ENCODE results near the gene KCNMA1. TPM values are rescaled to one million over a fixed set of nuclear protein-coding genes. Genes with fewer than 3 reads are reported as not detected.
A peak's percentile ranks its signal among the peaks of the same experiment; 100 is the strongest.

Gene KCNMA1
- total RNA-seq, 4 donors from 2014 or later = 68.4 to 170 (median 119) TPM

- peak overlapping the region in 3 of 4 donors; percentile 51 to 75 (median 66) for H3K27ac ChIP-seq
- WGBS, 2 donors (ENCODE audit: low coverage in 1 of 2) = 25 to 58% methylated on average over 2 of the region's 2 CpGs
- no peak for DNase-seq
- H3K27me3 ChIP-seq = no peaks in the 10 kb centered on the region
- peaks cover 0 to 9% (median 2%) of the 10 kb centered on the region in 4 donors for H3K4me1 ChIP-seq
- in situ Hi-C loops (cut with MboI; ENCODE audit: low pct_ligation_motif_present in 1 of 4, low pct_unique_long_range_greater_than_20kb in 1 of 4, low sequenced_read_pairs in 3 of 4) = no loop called here
- no peaks in the 10 kb centered on the region for H3K9me3 ChIP-seq
- H3K36me3 ChIP-seq = no peaks in the 10 kb centered on the region
- intact Hi-C loops (cut with DNase I; ENCODE audit: low total_unique reads) = no loop called here
- TF ChIP-seq POLR2AphosphoS5 (IDR thresholded peaks at IDR 0.05) (no peak), POLR2A (IDR thresholded peaks at IDR 0.05) (no peak), EP300 (IDR thresholded peaks at IDR 0.05; ENCODE audit: low read depth) (no peak)
- TF ChIP-seq, protein P1, sequence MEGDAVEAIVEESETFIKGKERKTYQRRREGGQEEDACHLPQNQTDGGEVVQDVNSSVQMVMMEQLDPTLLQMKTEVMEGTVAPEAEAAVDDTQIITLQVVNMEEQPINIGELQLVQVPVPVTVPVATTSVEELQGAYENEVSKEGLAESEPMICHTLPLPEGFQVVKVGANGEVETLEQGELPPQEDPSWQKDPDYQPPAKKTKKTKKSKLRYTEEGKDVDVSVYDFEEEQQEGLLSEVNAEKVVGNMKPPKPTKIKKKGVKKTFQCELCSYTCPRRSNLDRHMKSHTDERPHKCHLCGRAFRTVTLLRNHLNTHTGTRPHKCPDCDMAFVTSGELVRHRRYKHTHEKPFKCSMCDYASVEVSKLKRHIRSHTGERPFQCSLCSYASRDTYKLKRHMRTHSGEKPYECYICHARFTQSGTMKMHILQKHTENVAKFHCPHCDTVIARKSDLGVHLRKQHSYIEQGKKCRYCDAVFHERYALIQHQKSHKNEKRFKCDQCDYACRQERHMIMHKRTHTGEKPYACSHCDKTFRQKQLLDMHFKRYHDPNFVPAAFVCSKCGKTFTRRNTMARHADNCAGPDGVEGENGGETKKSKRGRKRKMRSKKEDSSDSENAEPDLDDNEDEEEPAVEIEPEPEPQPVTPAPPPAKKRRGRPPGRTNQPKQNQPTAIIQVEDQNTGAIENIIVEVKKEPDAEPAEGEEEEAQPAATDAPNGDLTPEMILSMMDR (IDR thresholded peaks at IDR 0.05) = no peak
- H3K4me3 ChIP-seq = no peak overlapping the region
Observed at GRCh38 chr10:77309509-77309908, 328.1 kb downstream of the KCNMA1 start.

DNA sequence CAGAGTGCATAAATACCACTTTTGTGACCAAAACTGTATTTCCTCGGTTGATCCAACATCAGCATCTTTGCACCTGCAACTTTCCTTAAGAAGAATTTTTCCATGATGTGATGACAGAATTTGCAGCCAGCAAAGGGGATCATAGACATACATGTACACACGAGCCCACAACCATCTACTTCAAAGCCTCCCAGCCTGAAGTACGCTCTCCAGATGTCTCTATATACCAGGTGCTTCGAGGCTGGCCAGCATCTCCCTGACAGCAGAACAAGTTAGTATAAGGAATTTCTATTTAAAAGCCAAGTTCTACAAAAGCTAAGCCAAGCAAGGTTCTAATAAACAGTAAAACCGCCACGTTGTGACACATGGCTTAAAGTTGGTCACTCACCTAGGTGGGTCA lies 328.5 kb downstream of the KCNMA1 start:
- DNase-seq = no peak
- WGBS, 2 donors (ENCODE audit: low coverage in 1 of 2) = 75% methylated on average over 2 to 6 of the region's 6 CpGs
- intact Hi-C loops (cut with DNase I; ENCODE audit: low total_unique reads) (no loop called here), in situ Hi-C loops (cut with MboI; ENCODE audit: low pct_ligation_motif_present in 1 of 4, low pct_unique_long_range_greater_than_20kb in 1 of 4, low sequenced_read_pairs in 3 of 4) (no loop called here)
- H3K27me3 ChIP-seq = no peaks in the 10 kb centered on the region
- H3K4me1 ChIP-seq = peaks cover 0 to 9% (median 2%) of the 10 kb centered on the region in 4 donors
- TF ChIP-seq, protein P1 (IDR thresholded peaks at IDR 0.05) = no peak
- TF ChIP-seq POLR2A (IDR thresholded peaks at IDR 0.05) (no peak), EP300 (IDR thresholded peaks at IDR 0.05; ENCODE audit: low read depth) (no peak), POLR2AphosphoS5 (IDR thresholded peaks at IDR 0.05) (peak in 2 of 3 donors; percentile 43 to 65)
- H3K27ac ChIP-seq = peak overlapping the region in 3 of 4 donors; percentile 51 to 75 (median 66)
- no peaks in the 10 kb centered on the region for H3K36me3 ChIP-seq
- no peak overlapping the region for H3K4me3 ChIP-seq
- H3K9me3 ChIP-seq = no peaks in the 10 kb centered on the region

DNA sequence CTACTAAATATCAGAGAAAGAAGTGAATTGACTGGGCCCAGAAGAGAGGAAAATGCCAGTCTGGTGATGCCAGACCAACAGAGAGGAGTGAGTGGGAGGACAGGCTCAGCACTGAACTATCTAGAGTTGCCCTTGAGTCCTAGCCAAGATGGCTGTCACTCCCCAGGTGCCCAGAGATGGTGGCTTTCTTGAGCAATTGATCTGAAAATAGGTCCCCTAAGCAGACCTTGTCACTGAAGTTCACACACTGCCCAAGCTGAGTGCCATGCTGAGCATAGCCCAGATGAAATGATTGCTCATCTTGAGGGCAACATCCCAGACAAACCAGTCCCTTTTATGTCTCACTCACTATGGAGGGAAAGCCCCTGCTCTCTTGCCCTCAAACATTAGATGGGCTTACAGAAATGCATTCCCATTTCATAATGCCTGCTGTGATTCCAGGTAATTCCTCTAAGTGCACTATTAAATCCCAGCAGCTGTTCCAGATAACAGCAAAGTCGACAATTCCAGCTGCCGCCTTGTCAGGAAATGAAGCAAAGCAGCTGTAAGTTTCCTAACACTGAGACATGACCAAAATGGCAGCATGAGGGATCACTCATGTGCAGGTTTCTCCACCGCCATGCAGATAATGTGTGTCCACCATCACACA lies 329.4 kb downstream of the KCNMA1 start:
- peaks cover 0 to 9% (median 2%) of the 10 kb centered on the region in 4 donors for H3K4me1 ChIP-seq
- DNase-seq = no peak
- intact Hi-C loops (cut with DNase I; ENCODE audit: low total_unique reads) = no loop called here
- H3K27ac ChIP-seq = peak overlapping the region in 1 of 4 donors; percentile 30
- WGBS, 2 donors (ENCODE audit: low coverage in 1 of 2) = 67% methylated on average over 3 of the region's 3 CpGs; no CpG with 5 or more reads in 1 of the 2 donors
- H3K36me3 ChIP-seq = no peaks in the 10 kb centered on the region
- no peaks in the 10 kb centered on the region for H3K27me3 ChIP-seq
- no peak overlapping the region for H3K4me3 ChIP-seq
- in situ Hi-C loops (cut with MboI; ENCODE audit: low pct_ligation_motif_present in 1 of 4, low pct_unique_long_range_greater_than_20kb in 1 of 4, low sequenced_read_pairs in 3 of 4) = no loop called here
- no peak for TF ChIP-seq EP300 (IDR thresholded peaks at IDR 0.05; ENCODE audit: low read depth)
- no peak for TF ChIP-seq POLR2A (IDR thresholded peaks at IDR 0.05)
- TF ChIP-seq POLR2AphosphoS5 (IDR thresholded peaks at IDR 0.05) = peak in 2 of 3 donors; percentile 40 to 53
- TF ChIP-seq, protein P1 (IDR thresholded peaks at IDR 0.05) = no peak
- no peaks in the 10 kb centered on the region for H3K9me3 ChIP-seq

DNA sequence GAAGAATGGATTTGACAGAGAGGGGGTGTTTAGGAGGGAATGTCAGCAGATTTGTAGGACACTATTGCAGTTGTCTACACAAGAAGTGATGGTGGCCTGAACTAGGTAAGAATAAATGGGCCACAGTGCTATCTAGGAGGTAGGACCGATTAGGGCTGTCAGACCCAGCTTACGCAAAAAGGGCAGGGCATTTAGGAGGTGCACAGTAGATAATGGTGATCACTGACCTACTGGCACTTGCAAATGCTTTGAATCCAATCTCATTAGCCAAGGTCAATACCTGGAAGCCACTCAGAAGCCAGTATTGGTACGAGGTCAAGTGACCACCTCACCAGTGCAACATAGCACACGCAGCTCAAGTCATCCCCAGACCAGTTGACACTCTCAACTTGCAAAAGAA lies 330.9 kb downstream of the KCNMA1 start:
- 83% methylated on average over 4 of the region's 4 CpGs; no CpG with 5 or more reads in 1 of the 2 donors for WGBS, 2 donors (ENCODE audit: low coverage in 1 of 2)
- H3K27ac ChIP-seq = no peak overlapping the region
- no peaks in the 10 kb centered on the region for H3K9me3 ChIP-seq
- intact Hi-C loops (cut with DNase I; ENCODE audit: low total_unique reads) (no loop called here), in situ Hi-C loops (cut with MboI; ENCODE audit: low pct_ligation_motif_present in 1 of 4, low pct_unique_long_range_greater_than_20kb in 1 of 4, low sequenced_read_pairs in 3 of 4) (no loop called here)
- H3K27me3 ChIP-seq = no peaks in the 10 kb centered on the region
- H3K4me1 ChIP-seq = peaks cover 0 to 9% (median 2%) of the 10 kb centered on the region in 4 donors
- H3K4me3 ChIP-seq = no peak overlapping the region
- no peak for TF ChIP-seq EP300 (IDR thresholded peaks at IDR 0.05; ENCODE audit: low read depth)
- TF ChIP-seq, protein P1 (IDR thresholded peaks at IDR 0.05) = no peak
- TF ChIP-seq POLR2A (IDR thresholded peaks at IDR 0.05) = no peak
- TF ChIP-seq POLR2AphosphoS5 (IDR thresholded peaks at IDR 0.05) = no peak
- no peaks in the 10 kb centered on the region for H3K36me3 ChIP-seq
- no peak for DNase-seq
